Measurements from ENCODE around the gene PCNX1.

DNA sequence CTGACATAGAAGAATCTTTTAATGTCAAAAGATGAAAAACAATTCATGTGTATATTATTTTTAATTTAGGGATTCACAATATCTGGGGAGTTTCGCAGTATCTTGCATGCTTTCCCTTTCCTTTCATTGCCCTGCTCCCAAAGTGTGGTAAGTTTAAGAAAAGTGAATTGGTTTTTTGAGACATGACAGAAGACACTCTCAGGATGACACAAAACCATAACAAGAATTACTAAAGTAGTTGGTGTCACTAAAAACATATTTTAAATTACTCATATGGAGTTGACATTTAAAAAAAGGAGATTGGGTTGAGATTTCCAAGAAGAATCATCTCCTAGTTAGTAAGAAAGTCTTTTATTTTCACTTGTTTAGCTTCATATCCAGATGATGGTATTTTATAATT lies 5.1 kb upstream of the PCNX1 start:
- TF ChIP-seq, protein P1, sequence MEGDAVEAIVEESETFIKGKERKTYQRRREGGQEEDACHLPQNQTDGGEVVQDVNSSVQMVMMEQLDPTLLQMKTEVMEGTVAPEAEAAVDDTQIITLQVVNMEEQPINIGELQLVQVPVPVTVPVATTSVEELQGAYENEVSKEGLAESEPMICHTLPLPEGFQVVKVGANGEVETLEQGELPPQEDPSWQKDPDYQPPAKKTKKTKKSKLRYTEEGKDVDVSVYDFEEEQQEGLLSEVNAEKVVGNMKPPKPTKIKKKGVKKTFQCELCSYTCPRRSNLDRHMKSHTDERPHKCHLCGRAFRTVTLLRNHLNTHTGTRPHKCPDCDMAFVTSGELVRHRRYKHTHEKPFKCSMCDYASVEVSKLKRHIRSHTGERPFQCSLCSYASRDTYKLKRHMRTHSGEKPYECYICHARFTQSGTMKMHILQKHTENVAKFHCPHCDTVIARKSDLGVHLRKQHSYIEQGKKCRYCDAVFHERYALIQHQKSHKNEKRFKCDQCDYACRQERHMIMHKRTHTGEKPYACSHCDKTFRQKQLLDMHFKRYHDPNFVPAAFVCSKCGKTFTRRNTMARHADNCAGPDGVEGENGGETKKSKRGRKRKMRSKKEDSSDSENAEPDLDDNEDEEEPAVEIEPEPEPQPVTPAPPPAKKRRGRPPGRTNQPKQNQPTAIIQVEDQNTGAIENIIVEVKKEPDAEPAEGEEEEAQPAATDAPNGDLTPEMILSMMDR (conservative IDR thresholded peaks at IDR 0.05 in 1 of 2, IDR thresholded peaks at IDR 0.05 in 1 of 2; ENCODE audit: low read depth in 1 of 2, low read length in 2 of 2), result no peak
- TF ChIP-seq EZH2 (IDR thresholded peaks at IDR 0.05; ENCODE audit: low read length, missing control alignments), result no peak
